ENCODE results near the gene SYNPR.

The SYNPR gene

DNA sequence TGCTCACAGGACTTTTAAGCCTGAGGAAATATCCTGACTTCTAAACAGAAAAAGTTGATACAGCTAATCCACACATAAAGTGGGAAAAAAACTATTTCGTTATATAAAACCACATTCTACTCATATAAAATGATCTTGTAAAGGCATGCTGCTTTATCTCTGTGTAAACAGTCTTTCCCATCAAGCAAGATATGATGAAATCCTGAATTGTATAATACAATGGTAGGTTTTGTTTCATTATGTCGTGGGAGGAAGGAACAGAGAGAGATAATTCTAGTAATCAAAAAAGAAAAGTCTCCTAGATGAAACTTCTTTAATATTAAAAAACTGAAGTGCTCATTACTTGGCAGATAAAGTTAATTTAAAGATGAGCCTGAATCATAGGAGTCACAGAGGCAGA is 281.8 kb downstream of the SYNPR start:
- no peak for DNase-seq

- no peak for DNase-seq
Measured at GRCh38 chr3:63561879-63562278, 283.8 kb downstream of the SYNPR start.

DNA sequence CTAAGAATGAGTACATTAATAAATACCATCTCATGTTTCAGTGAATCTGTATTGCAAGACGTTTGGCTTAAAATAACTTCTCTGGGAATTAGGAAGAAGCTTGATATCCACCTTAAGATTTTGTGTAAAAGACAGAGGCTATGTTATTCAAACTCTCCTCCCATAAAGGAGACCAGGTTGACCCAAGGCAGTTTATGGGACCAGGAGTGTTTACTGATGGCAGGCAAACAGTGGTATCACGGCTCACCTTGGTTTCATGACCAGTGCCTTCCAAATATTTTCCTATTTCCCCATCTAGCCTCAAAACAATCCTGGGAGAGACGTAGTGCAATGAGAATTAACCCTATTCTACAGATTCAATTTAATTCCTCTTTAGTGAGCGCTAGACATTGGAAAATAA is 284.2 kb downstream of the SYNPR start:
- DNase-seq: no peak

DNA sequence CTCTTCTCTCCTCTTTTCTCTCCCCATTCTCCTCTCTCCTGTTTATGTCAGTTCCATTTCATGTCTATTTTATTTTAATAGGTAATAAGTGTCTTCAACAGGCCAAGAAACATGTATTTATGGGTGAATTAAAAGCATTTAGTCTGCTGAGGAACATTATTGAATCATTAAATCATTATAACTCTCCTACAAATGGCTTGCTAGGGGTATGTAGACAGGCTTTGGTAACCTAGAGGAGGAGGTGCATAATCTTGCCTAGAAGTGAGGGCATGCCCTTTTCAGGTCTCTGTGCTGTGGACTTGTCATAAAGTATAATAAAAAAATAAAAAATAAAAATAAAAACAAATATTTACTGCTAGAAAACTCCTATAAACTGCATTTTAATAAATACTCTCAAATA is 285.5 kb downstream of the SYNPR start:
- DNase-seq: no peak

- DNase-seq: no peak
Measured at GRCh38 chr3:63565220-63565619, 287.1 kb downstream of the SYNPR start.

DNA sequence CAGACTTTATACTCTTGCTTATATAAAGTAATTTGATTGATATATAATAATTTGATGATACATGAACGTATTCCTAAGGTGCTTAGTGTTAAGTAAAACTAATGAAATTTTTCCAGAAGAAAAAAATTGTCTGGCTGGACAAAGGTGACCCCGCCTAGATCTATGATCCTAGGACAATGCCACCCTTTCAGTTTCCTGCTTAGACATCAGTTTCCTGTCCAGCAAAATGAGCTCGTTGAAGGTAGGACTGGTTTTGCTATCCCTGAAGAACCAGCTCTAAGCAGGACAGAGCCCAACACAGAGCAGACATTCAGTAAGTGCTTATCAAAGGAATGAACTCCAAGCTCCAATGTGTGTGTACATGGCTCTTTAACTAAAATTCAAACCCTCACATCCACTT is 293.6 kb downstream of the SYNPR start:
- DNase-seq: no peak

- DNase-seq: no peak
Measured at GRCh38 chr3:63576846-63577245, 298.7 kb downstream of the SYNPR start.

- DNase-seq: no peak
Measured at GRCh38 chr3:63578858-63579257, 300.8 kb downstream of the SYNPR start.

GRCh38 chr3:63580151-63580550 is 302.0 kb downstream of the SYNPR start:
- no peak for DNase-seq

DNA sequence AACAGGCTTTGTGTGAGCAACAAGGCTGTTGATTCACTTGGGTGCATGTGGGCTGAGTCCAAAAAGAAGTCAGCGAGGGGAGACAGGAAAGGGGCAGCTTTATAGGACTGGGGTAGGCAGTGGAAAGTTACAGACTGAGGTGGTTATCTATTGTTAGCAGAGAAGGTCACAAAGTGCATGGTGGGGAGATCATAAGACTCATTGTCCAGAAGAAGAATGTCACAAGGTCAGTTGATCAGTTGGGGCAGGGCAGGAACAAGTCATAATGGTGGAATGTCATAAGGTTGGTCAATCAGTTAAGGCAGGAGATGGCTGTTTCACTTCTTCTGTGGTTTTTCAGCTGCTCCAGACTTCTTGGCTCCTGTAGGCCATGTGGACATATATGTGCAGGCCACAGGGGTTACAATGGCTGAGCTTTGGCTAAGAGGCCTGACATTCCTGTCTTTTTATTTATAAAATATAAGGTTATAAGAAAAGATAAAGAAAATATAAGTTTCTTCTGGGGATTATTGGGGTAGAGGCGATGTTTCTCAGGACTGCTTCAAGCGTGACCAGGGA is 304.9 kb downstream of the SYNPR start:
- no peak for DNase-seq

- DNase-seq: no peak
Measured at GRCh38 chr3:63584681-63585080, 306.6 kb downstream of the SYNPR start.

DNA sequence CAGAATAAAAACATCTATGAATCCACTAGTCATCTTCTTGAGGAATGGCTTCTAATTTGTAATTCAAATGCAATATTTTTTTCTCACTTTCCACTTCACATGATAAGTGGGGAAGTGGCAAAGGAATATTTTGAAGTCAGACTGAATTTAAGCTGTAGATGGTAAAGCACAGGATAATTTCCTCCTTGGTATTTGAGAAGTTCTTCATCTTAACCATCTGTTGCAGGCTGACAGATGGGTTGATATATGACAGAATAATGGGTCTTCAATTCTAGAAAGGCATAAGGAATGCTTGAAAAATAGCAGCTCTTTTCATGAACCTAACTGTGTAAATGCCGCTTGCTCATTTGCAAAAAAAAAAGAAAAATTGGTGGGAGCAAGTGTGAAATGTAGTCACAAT is 307.8 kb downstream of the SYNPR start:
- no peak for DNase-seq

GRCh38 chr3:63588895-63589294 is 310.8 kb downstream of the SYNPR start:
- no peak for DNase-seq

- DNase-seq: no peak
Measured at GRCh38 chr3:63593779-63594178, 315.7 kb downstream of the SYNPR start.

GRCh38 chr3:63595221-63595620 is 317.1 kb downstream of the SYNPR start:
- no peak for DNase-seq

DNA sequence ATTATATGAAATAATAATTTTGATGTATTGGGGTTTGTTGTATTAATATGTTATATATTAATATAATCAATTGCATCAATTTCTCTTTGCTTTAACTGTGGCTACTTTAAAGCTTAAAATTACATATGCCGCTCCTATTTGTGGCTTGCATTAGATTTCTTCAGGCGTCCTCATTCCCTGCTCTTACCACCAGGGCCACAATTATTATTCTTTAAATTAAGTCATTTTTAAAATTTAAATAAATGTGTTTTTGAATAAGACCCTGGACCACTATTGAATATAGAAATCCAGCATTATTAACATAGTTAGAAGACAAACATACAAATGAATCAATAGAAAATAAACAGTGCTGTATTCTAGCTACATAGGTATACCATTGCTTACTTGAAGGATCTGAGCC is 318.9 kb downstream of the SYNPR start:
- DNase-seq: no peak

DNA sequence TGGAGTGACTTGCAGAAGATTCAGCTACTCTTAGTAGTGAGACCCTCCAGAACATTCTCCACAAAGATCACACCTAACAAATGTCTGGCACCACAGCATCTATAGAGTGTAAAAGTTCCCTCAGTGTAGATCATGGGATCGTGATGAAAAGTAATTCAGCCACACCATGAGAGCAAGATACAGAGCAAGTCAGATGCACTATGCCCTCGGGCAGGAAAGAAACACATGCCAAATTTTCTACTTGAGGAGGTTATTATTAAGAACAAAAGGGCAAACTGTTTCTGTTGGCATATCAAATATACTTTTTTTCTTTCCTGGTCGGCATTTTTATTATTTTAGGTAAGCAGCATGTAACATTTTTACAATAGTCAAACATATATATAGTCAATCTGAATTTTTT is 329.6 kb downstream of the SYNPR start:
- no peak for DNase-seq

DNA sequence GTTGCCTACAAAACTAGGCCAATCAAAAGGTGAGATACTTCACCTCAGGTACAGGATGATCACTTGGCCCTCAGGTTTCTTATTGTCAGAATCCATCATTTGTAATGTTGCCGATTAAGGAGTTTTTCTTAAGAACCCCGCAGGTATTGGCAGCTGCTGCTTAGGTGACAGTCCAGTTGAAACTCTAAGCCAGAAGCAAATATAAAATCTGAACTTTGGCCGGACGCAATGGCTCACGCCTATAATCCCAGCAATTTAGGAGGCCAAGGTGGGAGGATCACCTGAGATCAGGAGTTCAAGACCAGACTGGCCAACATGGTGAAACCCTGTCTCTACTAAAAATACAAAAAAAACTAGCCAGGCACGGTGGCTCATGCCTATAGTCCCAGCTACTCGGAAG is 331.3 kb downstream of the SYNPR start:
- DNase-seq: no peak

- DNase-seq: no peak
Measured at GRCh38 chr3:63609834-63610233, 331.7 kb downstream of the SYNPR start.

DNA sequence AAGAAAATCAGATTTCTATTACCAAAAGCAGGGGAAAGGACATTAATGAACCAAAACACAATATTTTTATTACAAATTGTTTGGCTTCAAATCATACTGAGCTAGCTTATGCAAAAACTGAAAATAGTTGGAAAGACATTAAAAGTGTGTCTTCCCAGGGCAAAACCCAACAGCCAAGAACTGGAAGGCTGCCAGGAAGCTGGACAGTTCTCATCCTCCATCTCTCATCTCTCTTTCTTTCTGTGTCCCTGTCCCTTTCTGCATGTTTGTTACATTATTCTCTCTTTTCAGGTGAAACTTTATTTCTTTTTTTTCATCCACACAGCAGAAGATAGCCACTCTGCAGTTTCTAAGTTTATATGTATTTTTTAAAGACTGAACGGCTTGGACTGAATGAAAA is 333.3 kb downstream of the SYNPR start:
- peak; percentile 22 for DNase-seq

DNA sequence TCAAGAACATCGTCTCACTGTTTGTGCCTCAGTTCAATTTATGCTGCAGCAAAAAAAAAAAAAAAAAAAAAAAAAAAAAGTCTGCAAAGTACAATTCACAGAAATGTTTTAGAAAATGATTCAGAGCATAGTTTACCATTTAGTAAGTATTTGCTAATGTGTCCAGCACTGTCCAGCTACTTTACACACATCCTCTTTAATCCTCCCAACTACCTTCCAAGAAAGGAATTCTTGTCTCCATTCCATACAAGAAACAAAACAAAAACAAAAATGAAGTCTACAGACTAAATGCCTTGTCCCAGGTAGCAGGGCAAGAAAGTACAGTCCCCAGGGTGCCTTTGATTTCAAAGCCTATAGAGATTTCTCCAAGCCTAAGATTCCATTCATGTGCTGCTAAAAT is 335.5 kb downstream of the SYNPR start:
- DNase-seq: peak; percentile 76

- no peak for DNase-seq
Measured at GRCh38 chr3:63617391-63617790, 339.3 kb downstream of the SYNPR start.

- peak; percentile 98 for DNase-seq
Measured at GRCh38 chr3:63624941-63625560, 346.9 kb downstream of the SYNPR start.

DNA sequence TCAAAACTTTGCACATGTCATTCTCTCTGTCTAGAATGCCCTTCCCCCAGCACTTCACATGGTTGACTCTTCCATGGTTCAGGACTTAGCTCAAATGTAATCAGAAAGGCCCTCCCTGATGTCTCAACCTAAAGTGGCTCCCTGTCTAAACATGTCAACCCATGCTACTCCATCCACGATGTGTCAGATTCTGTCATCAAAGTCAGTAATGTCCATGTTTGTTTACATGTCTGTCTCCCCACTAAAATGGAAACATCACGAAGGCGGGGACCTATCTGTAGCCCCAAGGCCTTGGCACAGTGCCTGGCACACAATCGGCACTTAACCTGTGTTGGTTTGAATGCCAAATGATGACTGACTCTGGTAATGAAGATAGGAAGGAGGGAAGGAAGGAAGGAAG is 353.6 kb downstream of the SYNPR start:
- DNase-seq: no peak

GRCh38 chr3:63635186-63635585 is 357.1 kb downstream of the SYNPR start:
- DNase-seq: no peak
